KOPT-K1 (cell line): Measurements from ENCODE around the gene C9orf57.
"Not testable (repeated sequence)": the region's sequence is repeated elsewhere in the genome, so short reads cannot be mapped to it uniquely, and the experiment has no call there.

ENCODE experiments used
- H3K27ac ChIP-seq: fragments of 200-600 bp; sonication (generic); 2 replicates; pipeline ENCODE4 v1.5.1; 2016; ENCODE audit warnings: antibody characterized with exemption, mild to moderate bottlenecking, low read depth, low read length; ENCODE audit not compliant: poor library complexity, severe bottlenecking
- H3K36me3 ChIP-seq: fragments of 200-600 bp; sonication (generic); 2 replicates; pipeline ENCODE4 v1.5.1; 2017; ENCODE audit warnings: antibody characterized with exemption, mild to moderate bottlenecking, low read length, moderate library complexity; ENCODE audit not compliant: insufficient read depth
- H3K9me3 ChIP-seq: fragments of 200-600 bp; sonication (generic); 2 replicates; pipeline ENCODE4 v1.5.1; 2017; ENCODE audit warnings: antibody characterized with exemption, low read length, mild to moderate bottlenecking; ENCODE audit not compliant: insufficient read depth, poor library complexity, severe bottlenecking

Gene C9orf57

DNA sequence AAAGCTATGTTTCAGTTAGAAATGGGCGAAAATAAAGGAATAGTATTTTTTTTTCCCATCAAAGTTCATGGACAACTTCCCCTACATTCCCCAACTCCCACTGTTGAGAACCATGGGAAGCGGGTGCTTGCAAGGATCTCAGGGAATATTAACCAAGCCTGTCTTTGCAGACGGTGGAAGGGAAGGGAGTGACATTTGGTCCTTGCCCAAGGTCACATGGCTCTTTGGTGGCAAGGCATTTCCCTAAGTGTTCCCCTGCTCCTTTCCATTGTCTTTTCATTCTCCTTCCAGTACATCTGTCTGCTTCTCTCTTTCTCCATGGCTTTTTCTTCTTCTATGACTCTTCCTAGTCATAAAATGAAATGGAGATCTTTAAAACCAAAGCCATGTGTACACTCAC, 19.0 kb downstream of the C9orf57 start:
- H3K27ac ChIP-seq, result no peak overlapping the region
- no peaks in the 10 kb centered on the region for H3K36me3 ChIP-seq
- no peaks in the 10 kb centered on the region for H3K9me3 ChIP-seq

- no peaks in the 10 kb centered on the region for H3K36me3 ChIP-seq
- H3K9me3 ChIP-seq, result no peaks in the 10 kb centered on the region
- H3K27ac ChIP-seq, result no peak overlapping the region
Observed at GRCh38 chr9:72039532-72039931, 20.9 kb downstream of the C9orf57 start.

DNA sequence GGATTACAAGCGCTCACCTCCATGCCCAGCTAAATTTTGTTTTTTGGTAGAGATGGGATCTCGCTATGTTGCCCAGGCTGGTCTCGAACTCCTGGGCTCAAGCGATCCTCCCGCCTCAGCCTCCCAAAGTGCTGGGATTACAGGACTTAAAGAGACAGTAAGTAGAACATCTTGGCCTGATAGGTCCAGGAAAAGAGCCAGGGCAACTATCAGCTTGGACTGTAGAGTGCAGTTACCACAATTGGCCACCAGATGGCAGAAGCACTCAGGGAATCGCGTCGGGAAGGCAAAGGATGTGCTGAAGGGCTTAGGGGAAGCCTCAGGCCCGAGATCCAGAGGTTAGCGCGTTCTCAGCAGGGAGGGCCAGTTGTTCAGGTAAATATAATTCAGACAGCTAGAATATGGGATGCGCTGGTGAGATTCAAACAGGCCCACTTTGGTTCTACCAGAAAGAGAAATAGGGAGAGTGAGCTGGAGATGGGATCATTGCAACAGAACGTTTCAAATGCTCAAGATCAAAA, 21.5 kb downstream of the C9orf57 start:
- no peaks in the 10 kb centered on the region for H3K9me3 ChIP-seq
- no peak overlapping the region for H3K27ac ChIP-seq
- no peaks in the 10 kb centered on the region for H3K36me3 ChIP-seq

DNA sequence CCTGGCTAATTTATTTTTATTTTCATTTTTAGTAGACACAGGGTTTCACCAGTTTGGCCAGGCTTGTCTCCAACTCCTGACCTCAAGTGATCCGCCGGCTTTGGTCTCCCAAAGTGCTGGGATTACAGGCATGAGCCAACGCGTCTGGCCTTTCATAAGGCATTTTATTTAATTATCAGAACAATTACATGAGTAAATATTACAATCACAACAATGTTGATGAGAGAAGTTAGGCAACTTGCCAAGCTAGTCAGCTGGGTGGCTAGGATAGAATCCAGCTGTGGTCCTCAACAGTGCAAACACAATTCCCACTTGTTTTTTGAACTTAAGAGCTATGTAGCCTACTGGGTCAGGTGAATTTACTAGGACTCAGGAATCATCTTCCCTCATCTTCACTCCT, 22.0 kb downstream of the C9orf57 start:
- H3K27ac ChIP-seq, result no peak overlapping the region
- no peaks in the 10 kb centered on the region for H3K9me3 ChIP-seq
- no peaks in the 10 kb centered on the region for H3K36me3 ChIP-seq

- Histone ChIP-seq H3K36me3 (no peaks in the 10 kb centered on the region), H3K9me3 (no peaks in the 10 kb centered on the region), H3K27ac (no peak overlapping the region)
Observed at GRCh38 chr9:72037571-72037970, 22.8 kb downstream of the C9orf57 start.

DNA sequence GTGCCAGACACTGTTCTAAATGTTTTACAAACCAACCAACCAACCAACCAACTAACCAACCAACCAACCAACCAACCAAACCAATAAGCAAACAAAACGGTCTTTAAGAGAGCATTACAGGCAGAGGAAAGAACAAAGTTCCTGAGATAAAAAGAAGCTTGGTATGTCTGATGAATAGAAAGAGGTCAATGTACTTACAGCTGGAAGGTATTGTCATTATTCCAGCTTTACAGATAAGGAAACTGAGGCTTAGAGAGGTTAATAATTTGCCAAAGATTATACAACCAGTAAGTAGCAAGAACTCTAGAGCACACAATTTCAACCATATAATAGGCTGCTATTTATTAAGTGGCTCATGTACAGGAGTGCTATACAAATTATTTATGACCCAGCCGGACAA, 29.6 kb downstream of the C9orf57 start:
- Histone ChIP-seq H3K27ac (no peak overlapping the region), H3K36me3 (no peaks in the 10 kb centered on the region), H3K9me3 (no peaks in the 10 kb centered on the region)

DNA sequence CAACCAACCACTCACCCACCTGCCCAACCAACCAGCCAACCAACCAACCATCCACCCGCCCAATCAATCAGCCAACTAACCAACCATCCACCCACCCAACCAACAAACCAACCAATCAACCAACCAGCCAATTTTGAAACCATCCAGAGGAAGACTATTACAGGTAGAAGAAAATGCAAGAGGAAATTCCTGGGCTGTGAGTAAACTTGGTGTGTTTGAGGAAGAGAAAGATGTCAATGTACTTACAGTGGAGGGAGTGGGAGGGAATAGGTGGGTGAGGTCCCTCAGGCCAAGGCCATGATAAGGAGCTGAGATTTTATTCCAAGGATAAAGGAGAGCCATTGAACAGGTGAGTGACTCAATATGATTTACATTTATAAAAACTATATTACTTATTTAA, 30.4 kb downstream of the C9orf57 start:
- no peak overlapping the region for H3K27ac ChIP-seq
- H3K9me3 ChIP-seq, result no peaks in the 10 kb centered on the region
- H3K36me3 ChIP-seq, result no peaks in the 10 kb centered on the region

DNA sequence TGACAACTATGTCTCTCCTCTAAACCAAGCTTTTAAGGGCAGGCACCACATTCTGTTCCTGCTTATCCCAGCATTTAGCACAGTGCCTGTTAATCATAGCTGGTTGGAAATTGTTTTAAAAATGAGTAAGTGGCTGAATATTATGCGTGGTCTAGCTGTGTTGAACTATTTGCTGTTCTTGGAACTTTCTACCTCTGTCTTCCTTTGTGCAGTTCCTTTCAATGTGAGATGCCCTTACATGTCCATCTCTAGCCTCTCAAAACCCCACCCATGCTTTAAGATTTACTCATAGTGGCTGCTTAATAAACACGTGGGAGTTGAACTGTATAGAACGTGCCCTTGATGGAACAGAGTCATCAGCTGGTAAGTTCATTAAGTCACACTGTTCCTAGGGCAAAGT, 34.5 kb downstream of the C9orf57 start:
- Histone ChIP-seq H3K36me3 (no peaks in the 10 kb centered on the region), H3K9me3 (no peaks in the 10 kb centered on the region), H3K27ac (no peak overlapping the region)

- no peaks in the 10 kb centered on the region for H3K36me3 ChIP-seq
- H3K9me3 ChIP-seq, result no peaks in the 10 kb centered on the region
- no peak overlapping the region for H3K27ac ChIP-seq
Observed at GRCh38 chr9:72023596-72023995, 36.8 kb downstream of the C9orf57 start.

DNA sequence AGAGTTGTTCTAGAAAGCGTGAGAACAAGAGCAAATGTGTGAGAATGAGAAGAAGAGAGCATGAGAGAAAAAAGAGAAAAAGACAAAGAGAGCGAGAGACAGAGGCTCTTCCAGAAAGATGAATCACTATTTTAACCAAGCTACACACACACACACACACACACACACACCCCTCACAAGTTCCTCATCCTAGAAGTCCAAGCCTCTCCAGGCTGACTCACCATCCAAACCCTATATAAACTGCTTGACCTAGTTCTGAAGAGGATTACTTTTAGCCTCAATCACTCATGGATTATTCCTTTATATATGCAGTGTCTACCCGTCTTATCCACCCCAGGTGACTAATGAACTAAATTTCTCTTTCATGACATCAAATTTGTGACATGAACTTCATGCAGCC, 37.6 kb downstream of the C9orf57 start:
- Histone ChIP-seq H3K9me3 (no peaks in the 10 kb centered on the region), H3K36me3 (no peaks in the 10 kb centered on the region), H3K27ac (no peak overlapping the region)

DNA sequence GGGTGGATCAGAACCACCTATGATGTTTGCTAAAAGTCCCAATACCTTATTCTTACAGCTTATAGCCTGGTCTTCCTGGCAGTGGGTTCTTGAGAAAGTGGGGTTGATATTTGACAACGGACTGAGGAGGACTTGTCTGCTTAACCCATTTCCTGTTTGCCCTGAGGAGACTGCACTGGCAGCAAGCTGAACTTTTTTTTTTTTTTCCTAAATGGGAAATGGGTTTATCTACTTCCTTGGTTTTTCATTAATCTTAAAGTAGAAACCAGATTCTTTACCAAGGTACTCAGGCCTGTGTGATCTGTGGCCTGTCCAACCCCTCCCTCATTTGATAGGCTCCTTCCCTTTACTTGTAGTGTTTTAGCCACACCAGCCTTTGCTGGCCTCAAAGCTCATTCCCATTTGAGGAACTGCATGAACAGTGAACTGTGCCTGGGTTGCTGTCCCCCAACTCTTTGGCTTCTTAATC, 47.1 kb downstream of the C9orf57 start:
- no peaks in the 10 kb centered on the region for H3K9me3 ChIP-seq
- no peak overlapping the region for H3K27ac ChIP-seq
- no peaks in the 10 kb centered on the region for H3K36me3 ChIP-seq

DNA sequence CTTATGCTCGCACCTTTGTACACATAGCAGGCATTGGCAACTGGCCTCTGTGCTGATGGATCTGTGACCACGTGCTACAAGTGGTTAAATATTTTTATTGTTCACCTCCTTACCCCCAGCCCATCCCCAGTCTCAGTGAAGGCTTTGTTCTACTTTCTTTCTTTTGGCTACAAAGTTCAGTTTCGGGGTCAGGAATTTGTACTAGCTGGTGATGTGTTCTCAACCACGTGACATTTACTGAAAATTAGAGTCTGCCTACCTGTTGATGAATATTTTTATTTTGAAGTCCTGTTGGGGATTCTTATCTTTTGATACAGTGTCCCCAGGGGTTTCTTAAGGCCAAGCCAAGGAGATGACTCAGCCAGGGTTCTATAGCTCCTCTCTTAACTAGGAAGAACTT, 47.8 kb downstream of the C9orf57 start:
- H3K36me3 ChIP-seq, result no peaks in the 10 kb centered on the region
- H3K9me3 ChIP-seq, result no peaks in the 10 kb centered on the region
- no peak overlapping the region for H3K27ac ChIP-seq

DNA sequence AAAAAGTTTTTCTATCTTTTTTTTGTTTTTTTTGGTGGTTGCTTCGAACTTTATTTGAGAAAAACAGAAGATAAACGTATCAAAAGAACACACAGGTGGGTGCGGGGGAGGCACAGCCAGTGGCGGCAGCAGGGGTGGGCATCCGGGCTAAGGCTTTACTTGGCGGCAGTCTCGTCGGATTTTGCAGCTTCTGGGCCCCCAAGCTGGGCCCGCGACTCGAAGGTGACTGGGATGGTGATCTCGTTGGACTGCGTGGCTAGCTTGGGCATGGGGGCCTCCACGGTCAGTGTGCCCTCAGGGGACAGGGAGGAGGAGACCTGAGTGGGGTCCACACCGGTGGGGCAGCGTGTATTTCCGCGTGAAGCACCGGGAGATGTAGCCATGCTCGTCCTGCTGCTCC, 52.7 kb downstream of the C9orf57 start:
- not testable (repeated sequence) for H3K9me3 ChIP-seq, H3K27ac ChIP-seq, H3K36me3 ChIP-seq

DNA sequence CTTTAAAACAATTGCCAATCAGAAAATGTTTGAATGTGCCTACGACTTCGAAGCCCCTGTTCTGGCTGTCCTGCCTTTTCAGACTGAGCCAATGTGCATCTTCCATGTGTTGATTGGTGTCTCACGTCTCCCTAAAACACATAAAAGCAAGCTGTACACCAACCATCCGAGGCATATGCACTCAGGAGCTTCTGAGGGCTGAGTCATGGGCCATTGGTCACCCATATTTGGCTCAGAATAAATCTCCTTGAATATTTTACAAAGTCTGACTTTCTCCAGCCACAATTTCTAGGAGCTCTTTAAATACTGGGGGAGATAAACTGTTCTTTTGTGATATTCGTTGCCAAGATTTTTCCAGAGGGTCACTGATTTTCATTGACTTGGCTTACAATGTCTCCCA, 53.9 kb downstream of the C9orf57 start:
- H3K27ac ChIP-seq, result no peak overlapping the region
- H3K36me3 ChIP-seq, result no peaks in the 10 kb centered on the region
- no peaks in the 10 kb centered on the region for H3K9me3 ChIP-seq

- Histone ChIP-seq H3K27ac (no peak overlapping the region), H3K36me3 (no peaks in the 10 kb centered on the region), H3K9me3 (no peaks in the 10 kb centered on the region)
Observed at GRCh38 chr9:72005451-72005850, 55.0 kb downstream of the C9orf57 start.
